Measurements from ENCODE around the gene NOC3L.

GRCh38 chr10:94334857-94335256 is 27.9 kb downstream of the NOC3L start:
- no peak for TF ChIP-seq CTBP1 (IDR thresholded peaks at IDR 0.05; ENCODE audit: borderline replicate concordance)
- TF ChIP-seq ARNT (IDR thresholded peaks at IDR 0.05) = no peak
- TF ChIP-seq SP1 (IDR thresholded peaks at IDR 0.05) = no peak
- no peak for TF ChIP-seq FOXM1 (IDR thresholded peaks at IDR 0.05; ENCODE audit: borderline replicate concordance)
- no peak for TF ChIP-seq FOXA1 (IDR thresholded peaks at IDR 0.05)
- no peak for TF ChIP-seq NFRKB (IDR thresholded peaks at IDR 0.05)
- TF ChIP-seq LEF1 (IDR thresholded peaks at IDR 0.05; ENCODE audit: borderline replicate concordance) = no peak
- TF ChIP-seq ZNF384 (IDR thresholded peaks at IDR 0.05) = no peak
- no peak for TF ChIP-seq BHLHE40 (IDR thresholded peaks at IDR 0.05; ENCODE audit: borderline replicate concordance)
- no peak for TF ChIP-seq FOXK2 (IDR thresholded peaks at IDR 0.05)
